GM10248 (cell line): ENCODE results near the gene TAB2.

Experiments used
- CTCF ChIA-PET: fragments of 300-600 bp; sonication (Branson Sonifier 250); formaldehyde crosslinking; extraction: SDS; loops from one replicate; lab custom pipeline; 2021; ENCODE audit warnings: antibody characterized with exemption; lab: Yijun Ruan, JAX
- POLR2A ChIA-PET: fragments of 350-650 bp; sonication (Branson Sonifier 250); formaldehyde crosslinking; extraction: SDS; loops from one replicate; lab custom pipeline; 2020; ENCODE audit warnings: antibody characterized with exemption; lab: Yijun Ruan, JAX
- DNase-seq: peaks from one replicate; pipeline ENCODE4 v3.0.0; 2012; ENCODE audit errors: extremely low spot score
- CTCF ChIP-seq: IDR thresholded peaks from 2 replicates; pipeline ENCODE4 v1.5.1; 2012; ENCODE audit warnings: mild to moderate bottlenecking, low read depth; ENCODE audit errors: extremely low read depth, missing control alignments, control extremely low read depth

TAB2 gene

GRCh38 chr6:149305372-149305771 is 12.1 kb upstream of the TAB2 start:
- ChIA-PET POLR2A (no interaction called here), CTCF (no interaction called here)
- DNase-seq: no peak
- no peak for TF ChIP-seq CTCF

GRCh38 chr6:149306967-149307366 is 10.5 kb upstream of the TAB2 start:
- POLR2A ChIA-PET: no interaction called here
- CTCF ChIA-PET: no interaction called here
- no peak for TF ChIP-seq CTCF
- DNase-seq: no peak

- TF ChIP-seq CTCF: no peak
- CTCF ChIA-PET: interaction anchor here (1.0 to 2.0 kb wide), 2 partner anchors 10 to 15 kb away, joined by 3 to 5 read pairs; no protein-coding TSS in a partner anchor
- POLR2A ChIA-PET: no interaction called here
- DNase-seq: no peak
Measured at GRCh38 chr6:149311293-149311692, 6.2 kb upstream of the TAB2 start.

- TF ChIP-seq CTCF: no peak
- ChIA-PET POLR2A (no interaction called here), CTCF (interaction anchor here (2.0 kb wide), 1 partner anchor 14 kb away, joined by 5 read pairs; no protein-coding TSS in a partner anchor)
- no peak for DNase-seq
Measured at GRCh38 chr6:149311766-149312165, 5.7 kb upstream of the TAB2 start.

- DNase-seq: no peak
- ChIA-PET CTCF (no interaction called here), POLR2A (no interaction called here)
- no peak for TF ChIP-seq CTCF
Measured at GRCh38 chr6:149313070-149313469, 4.4 kb upstream of the TAB2 start.

GRCh38 chr6:149313861-149314260 is 3.7 kb upstream of the TAB2 start:
- DNase-seq: no peak
- TF ChIP-seq CTCF: no peak
- ChIA-PET POLR2A (no interaction called here), CTCF (no interaction called here)

GRCh38 chr6:149314325-149314905 is 3.1 kb upstream of the TAB2 start:
- no peak for DNase-seq
- POLR2A ChIA-PET: no interaction called here
- TF ChIP-seq CTCF: no peak
- CTCF ChIA-PET: interaction anchor here (2.5 kb wide), 1 partner anchor 13 kb away, joined by 7 read pairs; no protein-coding TSS in a partner anchor
